Measurements from ENCODE around the gene IPMK.
"Not testable (repeated sequence)": the region's sequence is repeated elsewhere in the genome, so short reads cannot be mapped to it uniquely, and the experiment has no call there.

The IPMK gene

DNA sequence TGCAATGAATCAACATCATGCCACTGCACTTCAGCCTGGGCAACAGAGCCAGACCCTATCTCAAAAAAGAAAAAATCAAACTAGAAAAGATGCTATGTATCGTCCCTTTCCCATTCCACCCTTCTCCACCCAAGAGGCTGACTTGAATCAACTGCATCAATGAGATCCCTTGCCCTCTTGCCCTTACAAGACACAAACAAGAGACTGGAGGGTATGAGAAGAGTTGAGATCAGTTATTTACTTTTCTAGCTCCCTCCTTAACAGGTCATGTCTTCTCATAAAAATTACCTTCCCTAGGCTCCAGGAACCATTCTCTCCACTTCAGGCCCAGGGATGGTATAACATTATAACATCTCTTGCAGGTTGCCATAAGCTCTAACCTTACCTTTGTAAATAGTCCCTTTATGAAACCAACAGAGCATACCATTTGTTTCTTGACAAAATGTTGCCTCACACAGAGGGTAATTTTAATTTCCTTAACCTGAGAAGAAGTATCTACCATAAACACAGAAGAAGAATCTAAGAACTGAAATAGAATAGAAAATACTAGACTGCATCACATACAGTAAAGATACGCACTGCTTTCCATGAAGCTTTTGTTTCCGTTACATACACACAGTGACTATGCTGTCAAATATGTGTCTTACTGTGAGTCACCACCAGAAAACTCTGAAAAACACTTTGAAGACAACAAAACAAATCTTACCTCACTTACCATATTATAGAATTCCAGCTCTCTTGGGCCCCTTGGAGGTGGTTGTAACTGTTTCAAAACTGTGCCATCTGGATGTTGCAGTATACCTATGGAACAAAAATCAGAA lies 30.5 kb downstream of the IPMK start:
- H2AFZ ChIP-seq (ENCODE audit: low read depth, low read length): no peak overlapping the region
- no peaks in the 10 kb centered on the region for H3K9me3 ChIP-seq (ENCODE audit: low read length)
- no peak overlapping the region for H3K4me3 ChIP-seq (ENCODE audit: low read length)
- H3K4me1 ChIP-seq (ENCODE audit: insufficient read depth, low read length): no peaks in the 10 kb centered on the region
- H3K27me3 ChIP-seq (ENCODE audit: insufficient read depth, low read length): no peaks in the 10 kb centered on the region
- peaks cover 3% of the 10 kb centered on the region for H3K36me3 ChIP-seq (ENCODE audit: insufficient read depth, low read length)

- not testable (repeated sequence) for H3K36me3 ChIP-seq (ENCODE audit: insufficient read depth, low read length); H3K4me1 ChIP-seq (ENCODE audit: insufficient read depth, low read length); H3K4me3 ChIP-seq (ENCODE audit: low read length); H2AFZ ChIP-seq (ENCODE audit: low read depth, low read length); H3K9me3 ChIP-seq (ENCODE audit: low read length); H3K27me3 ChIP-seq (ENCODE audit: insufficient read depth, low read length)
Observed at GRCh38 chr10:58229856-58230255, 37.8 kb downstream of the IPMK start.

DNA sequence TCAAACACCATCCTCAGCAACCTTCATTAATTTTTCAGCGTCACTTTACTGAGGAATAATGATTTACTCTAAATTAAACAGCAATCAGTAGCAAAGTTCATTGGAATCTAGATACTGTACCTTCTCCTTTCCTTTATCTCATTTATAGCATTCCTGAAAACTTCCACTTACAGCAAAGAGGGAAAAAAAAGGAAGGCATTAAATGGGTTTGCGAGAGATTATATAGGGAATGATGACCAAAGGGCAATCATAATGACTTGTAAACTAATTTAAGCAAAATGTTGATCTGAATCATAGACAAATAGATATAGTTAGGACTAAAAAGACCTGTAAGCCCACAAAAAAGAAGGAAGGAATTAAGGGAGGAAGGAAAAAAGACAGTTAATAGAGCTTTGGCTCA lies 42.0 kb downstream of the IPMK start:
- Histone ChIP-seq H3K9me3 (ENCODE audit: low read length) (peaks cover 2% of the 10 kb centered on the region), H3K27me3 (ENCODE audit: insufficient read depth, low read length) (no peaks in the 10 kb centered on the region), H2AFZ (ENCODE audit: low read depth, low read length) (no peak overlapping the region), H3K4me1 (ENCODE audit: insufficient read depth, low read length) (no peaks in the 10 kb centered on the region), H3K4me3 (ENCODE audit: low read length) (no peak overlapping the region), H3K36me3 (ENCODE audit: insufficient read depth, low read length) (peaks cover 3% of the 10 kb centered on the region)

- Histone ChIP-seq H3K4me3 (ENCODE audit: low read length) (no peak overlapping the region), H2AFZ (ENCODE audit: low read depth, low read length) (no peak overlapping the region), H3K9me3 (ENCODE audit: low read length) (no peaks in the 10 kb centered on the region), H3K36me3 (ENCODE audit: insufficient read depth, low read length) (no peaks in the 10 kb centered on the region), H3K27me3 (ENCODE audit: insufficient read depth, low read length) (no peaks in the 10 kb centered on the region), H3K4me1 (ENCODE audit: insufficient read depth, low read length) (no peaks in the 10 kb centered on the region)
Observed at GRCh38 chr10:58220769-58221451, 46.8 kb downstream of the IPMK start.

DNA sequence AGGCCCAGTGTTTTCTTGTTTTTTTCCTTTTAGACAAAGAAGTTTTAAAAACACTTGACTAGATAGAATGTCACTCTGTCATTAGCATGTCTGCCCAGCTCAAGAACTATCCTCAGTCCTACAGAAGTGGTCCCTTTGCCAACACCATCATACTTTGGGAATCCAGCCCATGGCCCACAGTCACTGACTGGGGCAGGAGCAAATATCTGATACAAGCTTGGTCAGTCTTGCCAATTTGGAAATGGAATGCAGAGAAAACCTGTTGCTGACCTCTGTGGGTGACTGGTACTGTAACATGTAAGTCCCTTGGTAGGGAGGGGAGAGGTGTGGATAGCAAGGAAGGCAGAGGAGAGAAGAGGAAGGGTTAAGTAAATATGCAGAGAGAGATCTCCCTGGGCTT lies 47.8 kb downstream of the IPMK start:
- no peaks in the 10 kb centered on the region for H3K27me3 ChIP-seq (ENCODE audit: insufficient read depth, low read length)
- no peaks in the 10 kb centered on the region for H3K9me3 ChIP-seq (ENCODE audit: low read length)
- H3K36me3 ChIP-seq (ENCODE audit: insufficient read depth, low read length): no peaks in the 10 kb centered on the region
- H3K4me1 ChIP-seq (ENCODE audit: insufficient read depth, low read length): no peaks in the 10 kb centered on the region
- H2AFZ ChIP-seq (ENCODE audit: low read depth, low read length): no peak overlapping the region
- no peak overlapping the region for H3K4me3 ChIP-seq (ENCODE audit: low read length)

GRCh38 chr10:58217612-58218011 lies 50.1 kb downstream of the IPMK start:
- no peak overlapping the region for H3K4me3 ChIP-seq (ENCODE audit: low read length)
- H3K4me1 ChIP-seq (ENCODE audit: insufficient read depth, low read length): no peaks in the 10 kb centered on the region
- no peak overlapping the region for H2AFZ ChIP-seq (ENCODE audit: low read depth, low read length)
- peaks cover 2% of the 10 kb centered on the region for H3K36me3 ChIP-seq (ENCODE audit: insufficient read depth, low read length)
- no peaks in the 10 kb centered on the region for H3K27me3 ChIP-seq (ENCODE audit: insufficient read depth, low read length)
- H3K9me3 ChIP-seq (ENCODE audit: low read length): peaks cover 2% of the 10 kb centered on the region

DNA sequence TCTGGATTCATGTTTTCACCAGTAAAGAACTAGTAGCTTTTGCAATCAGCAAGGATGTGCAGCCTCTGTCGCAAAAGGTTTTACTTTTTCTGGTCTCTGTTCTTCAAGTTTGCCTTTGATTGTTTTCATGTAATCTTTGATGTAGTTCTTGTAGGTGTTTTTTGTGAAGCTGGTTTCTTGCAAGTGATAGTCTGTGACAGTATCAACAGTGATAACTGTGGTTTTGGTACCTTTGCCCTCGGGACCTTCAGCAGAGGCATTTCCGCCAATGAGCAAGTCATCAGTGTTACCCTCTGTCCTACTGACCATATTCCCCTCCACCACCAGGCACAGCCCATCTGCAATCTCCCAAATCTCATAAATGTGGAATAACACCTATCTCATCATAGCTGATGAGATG lies 55.1 kb downstream of the IPMK start:
- H3K9me3 ChIP-seq (ENCODE audit: low read length): peaks cover 2% of the 10 kb centered on the region
- no peaks in the 10 kb centered on the region for H3K4me1 ChIP-seq (ENCODE audit: insufficient read depth, low read length)
- H3K4me3 ChIP-seq (ENCODE audit: low read length): no peak overlapping the region
- H3K27me3 ChIP-seq (ENCODE audit: insufficient read depth, low read length): no peaks in the 10 kb centered on the region
- H3K36me3 ChIP-seq (ENCODE audit: insufficient read depth, low read length): peaks cover 2% of the 10 kb centered on the region
- H2AFZ ChIP-seq (ENCODE audit: low read depth, low read length): no peak overlapping the region

- Histone ChIP-seq H3K36me3 (ENCODE audit: insufficient read depth, low read length) (peaks cover 2% of the 10 kb centered on the region), H3K4me3 (ENCODE audit: low read length) (no peak overlapping the region), H2AFZ (ENCODE audit: low read depth, low read length) (no peak overlapping the region), H3K27me3 (ENCODE audit: insufficient read depth, low read length) (no peaks in the 10 kb centered on the region), H3K9me3 (ENCODE audit: low read length) (peaks cover 2% of the 10 kb centered on the region), H3K4me1 (ENCODE audit: insufficient read depth, low read length) (no peaks in the 10 kb centered on the region)
Observed at GRCh38 chr10:58210160-58210559, 57.5 kb downstream of the IPMK start.

GRCh38 chr10:58209669-58210068 lies 58.0 kb downstream of the IPMK start:
- no peaks in the 10 kb centered on the region for H3K4me1 ChIP-seq (ENCODE audit: insufficient read depth, low read length)
- H3K27me3 ChIP-seq (ENCODE audit: insufficient read depth, low read length): no peaks in the 10 kb centered on the region
- no peak overlapping the region for H3K4me3 ChIP-seq (ENCODE audit: low read length)
- H2AFZ ChIP-seq (ENCODE audit: low read depth, low read length): no peak overlapping the region
- peaks cover 2% of the 10 kb centered on the region for H3K9me3 ChIP-seq (ENCODE audit: low read length)
- H3K36me3 ChIP-seq (ENCODE audit: insufficient read depth, low read length): peaks cover 2% of the 10 kb centered on the region

DNA sequence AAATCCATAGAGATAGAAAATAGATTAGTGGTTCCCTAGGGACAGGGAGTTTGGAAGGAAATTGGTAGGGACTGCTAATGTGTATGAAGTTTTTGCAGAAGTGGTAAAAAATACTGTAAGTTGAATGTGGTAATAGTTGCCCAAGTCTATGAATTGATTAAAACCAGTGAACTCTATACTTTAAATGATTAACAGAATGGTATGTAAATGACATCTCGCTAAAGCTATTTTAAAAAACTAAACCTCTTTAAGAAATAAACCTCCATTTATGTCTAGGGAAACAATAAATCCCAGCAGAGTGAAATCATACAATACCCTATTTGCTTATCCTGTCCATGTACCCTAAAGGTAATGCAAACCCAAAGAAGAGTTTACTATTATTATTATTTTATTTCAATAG lies 61.4 kb downstream of the IPMK start:
- H3K4me3 ChIP-seq (ENCODE audit: low read length): no peak overlapping the region
- H2AFZ ChIP-seq (ENCODE audit: low read depth, low read length): no peak overlapping the region
- H3K36me3 ChIP-seq (ENCODE audit: insufficient read depth, low read length): no peaks in the 10 kb centered on the region
- H3K9me3 ChIP-seq (ENCODE audit: low read length): no peaks in the 10 kb centered on the region
- no peaks in the 10 kb centered on the region for H3K4me1 ChIP-seq (ENCODE audit: insufficient read depth, low read length)
- H3K27me3 ChIP-seq (ENCODE audit: insufficient read depth, low read length): no peaks in the 10 kb centered on the region

- Histone ChIP-seq H3K4me3 (ENCODE audit: low read length) (no peak overlapping the region), H3K9me3 (ENCODE audit: low read length) (no peaks in the 10 kb centered on the region), H3K27me3 (ENCODE audit: insufficient read depth, low read length) (no peaks in the 10 kb centered on the region), H3K4me1 (ENCODE audit: insufficient read depth, low read length) (no peaks in the 10 kb centered on the region), H2AFZ (ENCODE audit: low read depth, low read length) (no peak overlapping the region), H3K36me3 (ENCODE audit: insufficient read depth, low read length) (no peaks in the 10 kb centered on the region)
Observed at GRCh38 chr10:58201704-58202103, 66.0 kb downstream of the IPMK start.

DNA sequence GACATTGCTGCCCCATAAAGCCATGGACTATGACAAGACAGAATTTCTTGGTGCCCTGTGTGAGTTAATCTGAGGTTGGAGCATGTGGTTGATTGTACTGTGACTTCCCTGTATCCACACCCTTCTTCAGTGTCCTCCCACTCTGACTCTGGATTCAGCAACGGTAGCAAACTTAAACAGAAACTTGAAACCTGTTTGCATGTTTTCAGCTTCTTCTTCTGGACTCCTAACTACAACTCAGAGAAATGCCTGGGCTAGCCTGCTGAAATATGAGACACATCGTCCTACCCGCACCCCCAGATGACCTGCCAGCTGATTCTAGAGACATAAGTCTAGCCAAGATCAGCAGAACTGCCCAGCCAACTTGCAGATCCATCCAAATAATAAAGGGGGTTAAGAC lies 78.4 kb downstream of the IPMK start:
- no peaks in the 10 kb centered on the region for H3K9me3 ChIP-seq (ENCODE audit: low read length)
- no peaks in the 10 kb centered on the region for H3K27me3 ChIP-seq (ENCODE audit: insufficient read depth, low read length)
- H3K4me1 ChIP-seq (ENCODE audit: insufficient read depth, low read length): no peaks in the 10 kb centered on the region
- no peak overlapping the region for H2AFZ ChIP-seq (ENCODE audit: low read depth, low read length)
- no peaks in the 10 kb centered on the region for H3K36me3 ChIP-seq (ENCODE audit: insufficient read depth, low read length)
- H3K4me3 ChIP-seq (ENCODE audit: low read length): no peak overlapping the region

GRCh38 chr10:58184120-58184670 lies 83.5 kb downstream of the IPMK start:
- Histone ChIP-seq H3K27me3 (ENCODE audit: insufficient read depth, low read length) (no peaks in the 10 kb centered on the region), H3K36me3 (ENCODE audit: insufficient read depth, low read length) (no peaks in the 10 kb centered on the region), H3K4me1 (ENCODE audit: insufficient read depth, low read length) (no peaks in the 10 kb centered on the region), H3K4me3 (ENCODE audit: low read length) (no peak overlapping the region), H3K9me3 (ENCODE audit: low read length) (no peaks in the 10 kb centered on the region), H2AFZ (ENCODE audit: low read depth, low read length) (no peak overlapping the region)

Data from neuron (in vitro differentiated cells).